NCI-H345 (cell line): ENCODE data around the gene WWOX.

Source experiments
- DNase-seq: peaks from one replicate; lab custom pipeline; 2025; lab: John Stamatoyannopoulos, UW

WWOX gene

DNA sequence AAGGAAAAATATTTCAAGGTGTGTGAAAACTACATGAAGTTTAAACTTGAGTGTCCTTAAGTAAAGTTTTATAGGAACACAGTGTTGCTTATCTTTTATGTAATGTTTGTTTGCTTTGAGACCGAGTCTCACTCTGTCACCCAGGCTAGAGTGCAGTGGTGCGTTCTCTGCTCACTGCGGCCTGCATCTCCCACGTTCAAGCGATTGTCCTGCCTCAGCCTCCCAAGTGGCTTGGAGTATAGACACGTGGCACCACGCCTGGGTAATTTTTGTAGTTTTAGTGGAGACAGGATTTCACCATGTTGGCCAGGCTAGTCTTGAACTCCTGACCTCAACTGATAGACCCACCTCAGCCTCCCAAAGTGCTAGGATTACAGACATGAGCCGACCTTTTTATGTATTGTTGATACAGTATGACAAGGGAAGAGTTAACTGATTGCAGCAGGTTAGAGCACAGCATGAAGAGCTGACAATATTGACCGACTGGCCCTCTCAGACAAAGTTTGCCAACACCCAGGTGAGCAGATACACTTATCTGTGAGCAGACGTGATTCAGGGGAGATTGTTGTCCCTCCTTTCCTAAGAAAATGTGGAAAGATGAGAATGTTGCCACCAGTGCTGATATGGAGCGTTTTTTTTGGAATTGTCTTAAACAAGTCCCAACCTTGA lies 373.7 kb downstream of the WWOX start:
- no peak for DNase-seq

DNA sequence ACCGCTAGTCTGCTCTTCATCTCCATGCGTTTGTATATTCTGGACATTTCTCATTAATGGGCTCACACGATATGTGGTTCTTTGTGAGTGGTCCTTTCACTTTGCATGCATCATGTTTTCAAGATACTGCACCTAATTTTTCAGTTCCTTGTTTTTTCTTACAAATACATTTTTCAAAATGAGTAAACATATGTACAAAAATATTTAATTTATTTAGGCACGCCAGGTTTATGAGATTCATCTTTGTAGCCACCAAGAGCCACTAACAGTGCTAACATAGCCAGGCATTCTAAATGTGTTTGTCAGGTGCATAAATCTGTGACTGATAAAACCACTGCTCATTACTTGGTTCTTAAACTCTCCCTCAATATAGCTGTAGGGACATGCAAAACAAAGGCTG lies 375.3 kb downstream of the WWOX start:
- no peak for DNase-seq

DNA sequence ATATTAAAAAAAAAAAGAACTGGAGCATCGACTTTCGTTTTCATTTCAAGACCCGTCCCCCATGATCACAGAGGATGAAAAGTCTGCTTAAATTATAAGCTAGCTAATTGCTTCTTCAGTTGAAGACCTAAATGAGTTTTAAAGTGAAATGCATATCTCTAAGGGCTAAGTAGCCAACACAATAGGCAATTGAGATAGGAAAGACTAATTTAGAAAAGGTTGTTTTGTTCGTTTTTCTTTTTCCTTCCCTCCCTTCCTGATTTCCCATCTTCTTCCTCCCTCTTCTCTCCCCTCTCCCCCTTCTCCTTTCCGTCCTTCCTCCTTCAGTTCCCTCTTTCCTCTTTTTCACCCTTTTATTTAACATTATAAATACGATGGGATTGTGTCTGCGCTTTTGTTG lies 377.2 kb downstream of the WWOX start:
- DNase-seq = no peak

DNA sequence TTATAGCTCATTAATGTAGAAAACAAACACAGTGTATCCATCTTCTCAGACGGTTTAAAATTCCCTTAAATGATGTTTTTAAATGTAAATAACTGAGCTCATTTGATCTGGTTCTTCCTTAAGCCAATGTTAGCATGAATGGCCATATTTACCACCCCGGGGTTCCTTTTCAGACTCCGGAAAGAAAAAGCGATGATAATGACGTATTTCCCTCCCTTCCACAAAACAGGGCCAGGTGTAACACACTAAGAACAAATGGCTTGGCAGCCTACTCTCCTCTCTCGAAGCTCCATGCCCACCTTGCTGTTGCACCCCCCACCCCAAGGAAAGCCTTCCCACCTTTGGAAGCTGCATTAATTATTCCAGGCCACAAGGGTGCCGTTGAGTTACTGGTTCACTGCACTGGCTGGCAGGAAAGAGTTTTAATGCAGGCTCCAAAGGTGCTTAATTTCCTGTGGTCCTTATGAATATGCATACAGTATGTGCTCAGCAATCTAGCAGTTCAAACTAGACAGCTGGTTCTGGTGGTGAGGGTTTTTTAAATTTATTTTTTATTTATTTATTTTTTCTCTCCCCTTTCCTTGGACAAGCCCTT lies 378.9 kb downstream of the WWOX start:
- peak; percentile 59 for DNase-seq

DNA sequence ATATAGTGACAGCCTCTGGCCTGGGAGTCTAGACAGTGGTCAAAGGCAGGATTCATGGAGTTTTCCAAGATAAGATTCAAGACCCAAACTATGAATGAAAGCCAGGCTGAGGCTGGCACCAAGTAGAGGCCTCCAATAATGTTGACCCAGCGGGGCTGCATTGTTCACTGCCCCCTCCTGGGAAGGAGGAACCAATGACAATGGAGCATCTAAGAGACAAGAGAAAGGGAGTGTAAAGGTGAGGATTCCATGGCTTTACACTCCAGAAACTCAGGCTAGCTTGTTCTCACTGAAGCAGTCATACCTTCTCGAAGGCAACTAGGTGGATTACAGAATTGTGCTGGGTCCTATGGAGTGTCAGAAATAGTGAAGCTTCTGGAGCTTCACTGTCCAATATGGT lies 380.3 kb downstream of the WWOX start:
- no peak for DNase-seq

DNA sequence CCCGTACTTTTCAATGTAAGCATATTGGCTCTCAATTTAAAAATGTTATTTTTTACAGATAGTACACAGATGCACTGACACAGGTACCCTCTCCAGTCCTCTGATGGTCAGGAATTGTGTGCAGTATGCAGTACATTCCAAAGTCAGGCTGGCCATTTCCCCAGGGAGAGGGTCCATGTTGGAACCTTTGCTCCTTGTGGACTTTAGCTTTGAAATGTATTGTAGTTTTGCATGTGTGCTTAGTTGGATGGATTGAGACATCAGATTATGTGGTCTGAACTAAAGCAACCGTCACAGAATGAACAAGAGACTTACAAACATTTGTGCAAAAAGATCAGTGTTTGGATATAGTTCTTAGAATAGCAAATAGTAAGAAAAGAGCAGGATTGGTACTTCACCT lies 381.1 kb downstream of the WWOX start:
- DNase-seq = no peak

DNA sequence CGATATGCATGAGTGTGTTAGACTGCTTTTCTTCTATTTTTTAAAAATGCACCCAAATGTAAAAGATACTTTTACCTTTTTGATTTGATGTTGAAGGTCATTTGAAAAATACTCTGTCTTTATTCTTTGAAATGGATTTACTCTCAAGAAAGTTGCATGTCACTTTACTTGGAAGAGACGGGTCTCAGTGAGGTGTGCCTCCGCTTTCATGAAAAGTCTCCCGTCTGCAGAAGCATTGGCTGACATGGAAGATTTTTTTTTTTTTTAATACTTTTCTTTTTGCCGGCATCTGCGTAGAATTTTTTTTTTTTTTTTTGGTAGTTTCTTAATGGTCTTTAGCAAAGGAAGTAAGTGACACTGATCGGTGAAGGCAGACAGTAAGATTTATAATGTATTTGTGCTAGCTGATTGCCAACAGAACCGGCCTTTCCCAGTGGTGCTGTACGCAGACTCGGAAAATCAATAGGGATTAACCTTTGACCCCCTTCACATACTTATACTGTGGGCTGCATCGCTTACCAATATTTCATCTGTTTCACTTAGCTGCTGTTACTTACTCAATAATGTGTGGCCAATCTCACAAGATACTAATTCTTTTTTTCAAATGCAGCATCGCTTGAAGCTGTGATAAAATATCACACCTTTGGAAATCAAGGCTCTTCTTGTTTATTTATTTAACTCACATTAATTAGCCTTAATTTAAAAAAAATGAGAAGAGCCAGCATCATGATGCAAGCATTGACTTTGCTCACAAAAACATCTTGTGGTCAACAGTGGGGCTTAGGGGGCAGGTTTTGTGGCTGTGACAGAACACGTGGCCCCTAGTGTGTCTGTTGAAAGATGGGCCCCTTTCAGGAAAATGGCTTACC lies 383.9 kb downstream of the WWOX start:
- no peak for DNase-seq

DNA sequence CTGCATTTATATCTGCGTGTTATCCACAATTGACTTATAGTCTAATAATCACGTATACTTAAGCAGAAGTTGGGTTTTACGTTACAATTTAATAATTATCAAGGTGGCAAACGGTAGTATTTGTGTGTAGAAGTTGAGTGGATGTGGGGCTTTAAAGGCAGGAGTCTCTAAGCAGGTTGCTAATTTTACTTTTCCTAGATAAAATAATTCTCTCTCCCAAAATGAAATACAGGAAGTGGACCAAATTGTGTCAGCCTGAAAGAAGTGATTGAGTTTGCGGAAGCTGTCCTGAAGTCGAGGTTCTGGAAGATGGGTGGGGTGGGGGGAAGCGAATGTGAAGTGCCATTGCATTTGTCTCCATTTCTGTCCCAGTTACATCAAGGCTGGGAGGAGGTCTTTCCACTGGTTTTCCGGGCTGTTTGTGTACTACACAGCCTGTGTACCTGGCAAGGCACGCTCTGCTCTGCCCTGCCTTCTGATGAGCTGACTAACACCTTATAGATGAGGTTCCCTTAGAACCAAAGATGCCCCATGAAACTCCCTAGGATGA lies 385.1 kb downstream of the WWOX start:
- DNase-seq = no peak

DNA sequence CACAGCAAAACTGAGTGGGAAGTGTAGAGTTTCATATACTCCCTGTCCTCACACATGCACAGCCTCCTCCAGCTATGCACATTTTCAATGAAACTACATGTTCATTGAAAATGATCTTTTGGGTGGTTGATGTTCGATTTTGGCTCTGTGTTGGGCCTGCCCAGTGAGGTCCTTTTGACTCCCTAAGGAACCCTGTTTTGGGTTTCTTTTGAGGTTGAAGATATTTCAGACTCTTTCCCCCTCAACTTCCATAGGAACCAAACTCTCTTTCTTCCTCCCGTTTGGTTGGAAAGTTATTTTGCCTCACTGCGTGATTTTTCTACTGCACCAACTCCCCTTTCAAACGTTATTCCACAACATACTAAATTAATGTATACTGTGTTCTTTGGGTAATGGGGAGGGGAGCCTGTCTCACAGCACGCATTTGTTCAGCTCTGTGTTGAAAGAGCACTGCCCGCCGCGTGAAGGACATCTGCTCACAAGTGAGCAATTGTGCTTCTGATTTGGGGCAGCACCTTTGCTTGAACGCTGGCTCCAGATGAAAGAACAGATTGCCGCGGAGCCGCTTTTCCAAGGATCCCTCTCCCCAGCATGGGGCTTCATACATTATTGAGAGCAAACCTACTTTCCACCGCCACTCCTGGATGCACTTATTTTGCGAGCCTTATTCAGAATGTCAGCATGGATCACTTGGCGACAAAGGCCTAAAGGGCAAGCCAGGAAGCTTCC lies 385.9 kb downstream of the WWOX start:
- peak; percentile 10 for DNase-seq

DNA sequence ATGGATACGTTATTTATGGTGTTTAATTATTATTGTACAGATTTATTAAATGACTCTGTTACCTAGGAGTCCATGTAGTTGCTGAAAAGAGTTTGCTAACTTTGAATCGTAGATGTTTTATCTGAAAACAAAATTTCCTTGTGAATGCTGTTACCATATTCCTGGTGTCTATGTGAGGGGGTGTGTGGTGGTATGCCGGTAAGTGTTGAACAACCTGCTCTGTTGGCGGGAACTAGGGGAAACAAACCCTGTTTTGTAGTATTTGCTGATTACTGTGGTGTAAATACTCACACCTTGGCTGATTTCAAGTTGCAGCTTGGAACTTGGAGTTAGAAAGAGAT lies 386.4 kb downstream of the WWOX start:
- DNase-seq = no peak

DNA sequence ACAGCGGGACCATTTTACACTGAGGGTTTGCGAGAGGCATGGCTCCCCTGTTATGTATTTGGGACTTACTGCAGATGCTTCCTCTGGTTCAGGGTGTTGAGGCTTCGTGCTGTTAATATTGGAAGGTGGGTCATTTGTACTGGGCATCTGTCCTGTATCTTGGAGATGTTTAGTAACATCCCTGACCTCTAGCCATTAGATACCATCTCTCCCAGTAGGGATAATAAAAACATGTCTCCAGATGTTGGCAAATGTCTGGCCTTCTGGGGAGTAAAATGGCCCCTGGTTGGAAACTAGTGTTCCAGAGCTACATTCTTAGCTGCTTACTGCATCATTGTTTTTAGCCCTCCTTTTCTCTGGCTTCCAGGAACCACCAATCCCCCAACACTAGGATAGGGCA lies 388.0 kb downstream of the WWOX start:
- DNase-seq = no peak

DNA sequence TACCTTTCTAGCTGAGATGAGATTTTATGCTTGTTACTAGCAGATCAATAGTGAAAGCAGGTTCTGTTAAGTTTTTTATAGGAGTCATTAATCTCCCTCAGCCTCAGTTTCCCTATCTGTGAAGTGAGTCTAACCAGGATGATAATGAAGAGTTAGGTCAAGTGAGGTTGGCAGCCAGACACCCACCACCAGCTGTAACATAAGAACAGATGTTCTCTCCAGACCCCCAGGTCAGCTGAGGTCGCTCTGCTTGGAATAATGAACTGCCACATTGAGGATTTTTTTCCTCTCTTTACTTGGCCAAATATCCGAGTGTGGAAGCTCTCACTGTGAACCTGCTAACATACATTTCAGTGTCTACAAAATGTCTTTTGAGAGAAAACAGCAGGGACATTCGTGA lies 389.6 kb downstream of the WWOX start:
- no peak for DNase-seq

DNA sequence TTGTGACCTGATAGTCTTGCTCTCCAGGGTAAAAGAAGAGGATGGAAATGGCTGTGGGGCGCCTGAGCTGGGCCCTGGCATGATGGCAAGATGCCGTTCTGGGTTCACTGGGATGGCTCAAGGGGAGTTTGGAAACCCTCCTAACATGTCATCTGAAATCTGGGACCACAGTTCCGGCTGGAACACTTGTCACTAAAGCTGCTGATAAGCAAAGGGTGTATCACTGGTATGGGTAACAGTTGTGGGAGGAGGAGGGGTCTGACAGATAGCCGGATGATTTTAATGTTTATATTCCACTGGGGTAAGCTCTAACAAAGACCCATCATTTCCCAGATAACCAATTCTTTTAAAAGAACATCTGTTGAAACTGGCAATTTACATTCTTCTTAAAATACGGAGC lies 390.2 kb downstream of the WWOX start:
- DNase-seq = no peak

DNA sequence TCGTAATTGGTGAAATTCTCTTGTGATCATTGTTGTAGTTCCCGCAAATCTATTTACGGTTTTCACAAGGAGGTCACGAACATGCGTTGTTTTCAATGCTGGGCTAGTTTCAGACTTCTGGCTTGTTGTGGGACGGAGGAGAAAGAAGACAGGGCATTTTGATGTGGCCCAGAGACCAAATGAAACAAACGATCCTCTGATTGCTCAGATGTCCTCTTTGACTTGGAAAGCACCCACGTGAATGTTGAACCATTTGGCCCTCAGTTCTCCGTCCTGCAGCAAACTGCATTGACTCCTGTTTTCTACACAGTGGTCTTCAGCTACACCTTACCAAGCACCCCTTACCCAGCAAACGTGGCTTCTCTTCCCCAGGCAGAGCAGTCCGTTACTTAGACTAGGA lies 391.0 kb downstream of the WWOX start:
- DNase-seq = no peak

DNA sequence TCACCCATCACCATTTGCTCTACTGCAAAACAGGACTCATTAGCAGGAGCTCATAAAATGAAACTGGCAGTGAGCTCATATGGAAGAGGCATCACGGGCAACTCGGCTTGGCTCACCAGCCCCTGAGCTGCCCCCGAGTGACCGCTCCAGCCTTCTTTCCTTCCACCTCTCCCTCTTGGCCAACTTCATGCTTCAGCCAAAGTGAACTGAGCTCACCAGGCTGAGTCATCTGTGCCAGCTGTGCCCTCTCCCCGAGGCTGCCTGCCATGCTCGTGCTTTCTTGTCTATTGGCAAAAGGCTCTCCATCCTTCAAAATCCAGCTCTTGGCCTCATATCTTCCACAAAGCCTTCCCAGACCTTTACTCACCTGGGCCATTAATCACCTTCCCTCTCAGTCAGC lies 391.4 kb downstream of the WWOX start:
- DNase-seq = no peak

DNA sequence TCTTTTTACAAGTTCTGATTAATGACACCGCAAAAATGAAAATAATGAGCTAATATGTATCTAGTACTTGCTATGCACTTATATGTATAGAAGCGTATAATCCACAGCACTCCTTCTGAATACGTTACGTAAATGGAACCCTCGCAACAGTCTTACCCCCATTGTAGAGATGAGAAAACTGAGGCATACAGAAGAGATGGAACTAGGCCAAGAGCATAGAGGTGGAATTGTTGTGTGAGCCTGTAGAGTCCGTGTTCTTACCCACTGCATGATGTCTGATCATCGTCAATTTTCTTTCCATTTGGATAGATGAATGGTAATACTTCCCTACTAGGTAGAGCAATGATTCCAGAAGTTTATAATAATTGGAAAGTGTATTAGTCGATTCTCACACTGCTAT lies 394.1 kb downstream of the WWOX start:
- no peak for DNase-seq

DNA sequence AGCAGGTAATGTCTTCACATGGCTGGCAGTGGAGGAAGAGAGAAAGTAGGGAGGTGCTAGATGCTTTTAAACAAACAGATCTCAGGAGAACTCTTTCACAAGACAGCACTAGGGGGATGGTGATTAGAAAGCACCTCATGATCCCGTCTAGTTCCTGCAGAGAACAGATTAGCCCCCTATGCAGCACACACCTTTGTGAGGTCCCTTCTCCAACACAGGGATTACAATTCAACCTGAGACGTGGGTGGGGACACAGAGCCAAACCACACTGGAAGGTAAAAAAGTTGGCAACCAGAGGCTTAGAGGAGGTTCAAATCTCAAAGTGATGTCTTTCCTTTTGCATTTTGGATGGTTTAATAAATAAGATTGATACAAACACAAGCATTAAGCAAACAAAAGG lies 394.7 kb downstream of the WWOX start:
- no peak for DNase-seq

DNA sequence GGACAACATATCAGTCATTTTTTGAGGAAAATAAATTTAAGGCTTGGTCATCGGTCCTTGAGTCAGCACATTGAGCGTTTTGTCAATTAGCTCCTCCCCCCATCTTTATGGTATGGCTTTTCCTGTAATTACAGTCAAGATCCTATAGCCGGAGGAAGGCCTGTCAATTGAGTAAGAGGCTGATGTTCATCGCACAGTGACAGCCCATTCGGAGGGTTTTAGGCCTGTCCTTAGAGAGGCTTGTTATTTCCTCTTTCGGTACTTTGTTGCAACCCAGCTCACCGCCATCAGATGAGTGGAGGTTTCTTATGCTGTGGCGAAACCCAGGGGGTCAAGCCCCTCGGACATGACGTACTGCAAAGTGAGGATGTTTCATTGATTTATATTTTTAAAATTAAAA lies 395.2 kb downstream of the WWOX start:
- DNase-seq = no peak

DNA sequence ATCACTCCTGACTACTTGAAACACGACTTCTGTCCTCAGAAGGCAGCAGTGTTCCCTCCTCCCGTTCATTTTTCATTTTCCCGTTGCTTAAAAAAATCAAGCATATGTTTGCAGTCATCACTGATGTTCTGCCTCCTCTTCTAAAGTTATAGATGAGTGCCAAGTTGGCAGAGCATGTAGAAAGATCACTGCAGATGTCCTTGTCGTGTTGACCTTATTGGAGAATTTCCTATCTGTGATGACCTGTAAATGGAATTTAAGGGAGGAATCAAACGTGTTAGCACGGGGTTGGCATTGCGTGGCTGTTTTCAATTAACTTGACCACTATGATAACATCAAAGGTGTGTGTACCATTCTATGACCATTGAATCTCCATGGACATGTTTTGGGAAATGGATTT lies 396.7 kb downstream of the WWOX start:
- DNase-seq = no peak

DNA sequence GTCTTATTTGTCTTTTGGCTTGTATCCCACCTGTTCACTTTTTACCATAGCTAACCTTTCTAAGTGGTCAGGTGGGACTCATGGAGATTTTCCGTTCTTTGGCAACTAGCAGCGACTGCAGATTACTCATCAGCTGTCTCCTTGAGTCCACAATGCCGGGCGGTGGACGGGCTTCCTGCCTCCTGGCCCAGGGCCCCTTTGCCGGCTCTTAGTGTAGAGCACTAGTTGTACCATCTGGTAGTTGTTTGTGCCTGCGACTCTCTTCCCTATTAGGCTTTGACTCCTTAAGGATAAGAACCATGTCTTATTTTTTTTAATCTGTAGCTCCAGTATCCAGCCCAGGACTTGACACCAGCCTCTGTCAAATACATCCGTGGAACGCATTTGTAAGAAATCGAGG lies 399.9 kb downstream of the WWOX start:
- no peak for DNase-seq

DNA sequence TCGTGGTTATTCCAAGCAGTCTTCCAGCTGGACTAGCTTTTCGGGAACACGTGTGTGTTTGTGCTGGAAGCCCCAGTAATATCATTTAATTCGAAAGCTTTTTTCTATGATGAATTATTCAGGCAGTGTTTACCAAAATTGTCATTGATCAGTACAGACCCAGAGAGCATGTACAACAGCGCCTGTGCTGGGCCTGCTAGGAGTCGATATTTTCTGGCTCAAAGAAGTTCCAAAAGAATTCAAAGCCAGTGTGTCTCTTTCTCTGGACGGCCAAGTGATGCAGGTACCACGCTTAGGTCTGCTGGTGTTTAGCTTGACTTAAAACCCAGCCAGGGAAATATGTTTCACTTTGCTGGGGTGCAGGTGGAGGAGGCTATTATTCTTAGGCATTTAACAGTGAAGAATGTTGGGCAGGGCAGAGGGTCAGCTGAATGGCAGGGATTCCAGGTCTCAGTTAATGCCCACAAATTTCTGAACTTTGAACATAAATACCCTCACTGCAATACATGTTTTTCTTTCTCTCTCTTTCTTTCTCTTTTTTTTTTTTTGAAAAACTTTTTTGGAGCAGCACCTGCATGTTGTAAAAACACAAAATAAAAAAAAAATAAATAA lies 401.3 kb downstream of the WWOX start:
- DNase-seq = no peak

DNA sequence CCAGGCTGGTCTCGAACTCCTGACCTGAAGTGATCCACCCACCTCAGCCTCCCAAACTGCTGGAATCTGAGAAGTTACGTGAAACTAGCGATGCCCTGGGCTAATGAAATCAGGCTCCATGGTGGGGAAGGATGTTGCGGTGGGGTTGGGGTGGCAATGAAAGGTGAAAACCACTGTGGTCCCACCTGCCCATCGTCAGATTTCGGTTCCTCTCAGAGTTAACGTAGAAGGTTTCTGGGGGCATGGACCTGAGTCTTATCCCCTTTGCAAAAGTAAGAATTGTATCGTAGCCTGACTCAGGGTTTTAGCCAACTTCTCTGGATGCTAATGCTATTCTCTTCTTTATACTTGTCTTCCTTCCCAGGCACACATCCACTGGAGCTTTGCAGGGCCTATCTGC lies 402.3 kb downstream of the WWOX start:
- DNase-seq = no peak
